Fibroblast of skin of back (primary cell): ENCODE data around the gene ASB18. TPM values are rescaled to one million over a fixed set of nuclear protein-coding genes. Genes with fewer than 3 reads are reported as not detected.
A peak's percentile ranks its signal among the peaks of the same experiment; 100 is the strongest.
"Not testable (repeated sequence)": the region's sequence is repeated elsewhere in the genome, so short reads cannot be mapped to it uniquely, and the experiment has no call there.

Experiments
- DNase-seq: peaks from one replicate; pipeline ENCODE4 v3.0.0-alpha.2; 2013
- polyA plus RNA-seq, 2 experiments: library from polyadenylated mRNA; unstranded; fragments of 120-200 nt; gene quantifications; one replicate each; pipeline ENCODE4 v1.2.1, GENCODE V29; 2013; ENCODE audit not compliant: insufficient read length in 2 of 2

ASB18 gene, protein sequence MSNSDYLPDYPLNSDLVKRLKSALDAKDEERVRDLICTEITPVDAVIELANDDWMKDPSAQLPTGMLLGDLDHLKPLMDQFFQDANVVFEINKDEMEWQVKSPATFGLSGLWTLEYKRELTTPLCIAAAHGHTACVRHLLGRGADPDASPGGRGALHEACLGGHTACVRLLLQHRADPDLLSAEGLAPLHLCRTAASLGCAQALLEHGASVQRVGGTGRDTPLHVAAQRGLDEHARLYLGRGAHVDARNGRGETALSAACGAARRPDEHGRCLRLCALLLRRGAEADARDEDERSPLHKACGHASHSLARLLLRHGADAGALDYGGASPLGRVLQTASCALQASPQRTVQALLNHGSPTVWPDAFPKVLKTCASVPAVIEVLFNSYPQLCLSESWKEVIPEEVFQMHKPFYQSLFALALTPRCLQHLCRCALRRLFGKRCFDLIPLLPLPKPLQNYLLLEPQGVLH
- not detected for polyA plus RNA-seq (2013, experiment 1 of 2; ENCODE audit: insufficient read length)
- polyA plus RNA-seq (2013, experiment 2 of 2; ENCODE audit: insufficient read length), result not detected

DNA sequence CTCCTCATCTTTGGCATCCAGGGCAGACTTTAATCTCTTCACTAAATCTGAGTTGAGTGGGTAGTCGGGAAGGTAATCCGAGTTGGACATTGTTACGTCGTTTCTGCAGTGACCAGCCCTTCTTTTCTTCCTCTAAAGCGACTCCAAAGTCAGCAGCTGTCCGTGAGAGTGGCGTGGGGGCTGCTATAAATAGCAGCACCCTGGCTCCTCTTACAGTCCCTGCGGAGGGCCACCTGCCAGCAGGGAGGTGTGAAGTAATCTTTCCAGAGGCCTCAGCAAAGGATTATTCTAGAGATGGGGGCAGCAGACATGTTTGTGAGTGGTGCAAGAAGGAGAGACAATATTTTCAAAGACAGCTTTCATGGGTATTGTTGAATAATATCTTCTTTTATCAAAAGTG, at the start of gene ASB18:
ASB18 (minus strand) TSS at position 151 of the 400 bp plus-strand sequence; CDS start at position 90, 61 bp downstream.
- DNase-seq, result no peak

GRCh38 chr2:236311286-236311685, 47.1 kb upstream of the ASB18 start:
- no peak for DNase-seq

- peak; percentile 8 for DNase-seq
Measured at GRCh38 chr2:236309669-236310029, 45.4 kb upstream of the ASB18 start.

GRCh38 chr2:236308855-236309668, 44.9 kb upstream of the ASB18 start:
- DNase-seq, result no peak

DNA sequence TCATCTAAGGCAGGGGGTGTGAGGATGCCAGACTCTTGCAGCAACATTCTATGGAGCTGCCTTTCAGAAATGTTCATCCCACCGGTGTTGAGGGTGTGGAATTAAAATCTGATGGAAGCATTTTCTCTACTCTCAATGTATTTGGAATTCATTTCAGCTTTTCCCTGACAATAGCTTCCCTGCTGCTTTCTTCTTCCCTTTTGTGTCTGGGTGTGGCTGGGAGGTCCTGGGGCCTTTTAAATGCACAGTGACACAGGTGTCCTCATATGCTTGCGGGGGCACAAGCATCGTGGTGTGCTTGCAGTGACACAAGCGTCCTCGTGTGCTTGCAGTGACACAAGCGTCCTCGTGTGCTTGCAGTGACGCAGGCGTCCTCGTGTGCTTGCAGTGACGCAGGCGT, 43.4 kb upstream of the ASB18 start:
- DNase-seq, result no peak

DNA sequence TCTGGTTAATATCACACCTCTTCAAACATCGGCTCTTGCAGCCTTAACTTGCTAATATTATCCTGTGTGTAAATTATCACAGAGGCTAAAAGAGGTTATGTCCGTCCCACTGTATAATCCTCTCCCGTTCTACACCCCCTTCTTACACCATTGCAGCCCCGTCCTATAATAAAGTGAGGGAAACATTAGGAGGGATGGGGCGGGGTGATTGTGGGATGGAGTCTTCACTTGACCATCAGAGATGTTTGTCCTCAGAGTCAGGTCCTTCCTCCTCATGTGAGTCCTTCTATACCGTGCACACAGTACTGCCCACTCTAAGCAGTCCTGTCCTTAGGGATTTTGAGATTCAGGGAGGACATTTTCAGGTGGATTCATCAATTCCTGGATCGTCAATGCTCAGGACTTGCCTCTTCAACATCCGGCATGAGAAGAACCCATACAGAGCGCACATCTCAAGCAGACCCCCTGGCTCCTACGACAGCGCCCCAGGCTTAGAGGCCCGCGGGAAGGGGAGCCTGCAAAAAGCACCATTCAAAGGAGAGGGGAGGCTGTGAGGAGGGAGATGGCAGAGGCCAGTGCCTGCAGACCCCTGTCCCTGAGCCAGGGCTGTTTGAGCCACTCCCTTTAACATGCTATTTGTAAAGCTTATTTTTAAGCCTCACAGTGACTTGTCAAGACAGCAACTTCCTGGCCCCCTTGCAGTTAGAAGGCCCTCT, 42.8 kb upstream of the ASB18 start:
- DNase-seq, result no peak

- no peak for DNase-seq
Measured at GRCh38 chr2:236305964-236306605, 41.9 kb upstream of the ASB18 start.

- DNase-seq, result no peak
Measured at GRCh38 chr2:236305531-236305930, 41.3 kb upstream of the ASB18 start.

GRCh38 chr2:236303935-236304334, 39.7 kb upstream of the ASB18 start:
- DNase-seq, result no peak

DNA sequence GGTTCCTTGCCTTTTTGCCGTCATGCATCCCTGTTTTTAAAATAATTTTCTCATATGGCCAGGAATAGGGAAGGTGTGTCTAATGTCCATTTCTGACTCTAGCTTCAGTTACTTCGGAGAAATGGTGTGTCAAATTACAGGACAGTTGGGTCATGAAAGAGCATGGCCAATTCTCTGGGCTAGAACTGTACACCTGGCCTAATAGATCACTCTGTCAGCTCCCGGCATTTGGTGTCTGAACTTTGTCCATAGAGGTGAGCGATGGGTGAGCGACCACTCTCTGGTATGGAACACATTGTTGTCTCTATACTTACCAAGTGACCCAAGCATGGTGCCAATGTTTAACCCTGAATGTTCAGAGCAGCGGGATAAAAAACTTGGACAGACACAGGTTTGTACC, 38.3 kb upstream of the ASB18 start:
- DNase-seq, result no peak

- DNase-seq, result no peak
Measured at GRCh38 chr2:236298924-236299475, 34.8 kb upstream of the ASB18 start.

DNA sequence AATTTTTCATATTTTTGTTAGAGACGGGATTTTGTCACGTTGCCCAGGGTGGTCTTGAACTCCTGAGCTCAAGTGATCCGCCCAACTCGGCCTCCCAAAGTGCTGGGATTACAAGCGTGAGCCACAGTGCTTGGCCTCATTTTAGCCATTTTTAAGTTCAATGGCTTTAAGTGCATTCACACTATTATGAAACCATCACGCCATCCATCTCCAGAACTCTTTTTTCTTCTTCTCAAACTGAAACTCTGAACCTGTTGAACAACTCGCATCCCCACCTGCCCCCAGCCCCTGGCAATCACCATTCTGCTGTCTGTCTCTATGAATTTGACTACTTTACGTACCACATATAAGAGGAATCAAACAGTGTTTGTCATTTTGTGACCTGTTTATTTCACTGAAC, 31.3 kb upstream of the ASB18 start:
- no peak for DNase-seq

GRCh38 chr2:236294647-236295046, 30.4 kb upstream of the ASB18 start:
- no peak for DNase-seq

GRCh38 chr2:236293241-236293810, 29.1 kb upstream of the ASB18 start:
- no peak for DNase-seq

GRCh38 chr2:236291911-236292310, 27.7 kb upstream of the ASB18 start:
- DNase-seq, result no peak

- DNase-seq, result no peak
Measured at GRCh38 chr2:236291476-236291875, 27.3 kb upstream of the ASB18 start.

GRCh38 chr2:236290742-236291425, 26.7 kb upstream of the ASB18 start:
- no peak for DNase-seq

DNA sequence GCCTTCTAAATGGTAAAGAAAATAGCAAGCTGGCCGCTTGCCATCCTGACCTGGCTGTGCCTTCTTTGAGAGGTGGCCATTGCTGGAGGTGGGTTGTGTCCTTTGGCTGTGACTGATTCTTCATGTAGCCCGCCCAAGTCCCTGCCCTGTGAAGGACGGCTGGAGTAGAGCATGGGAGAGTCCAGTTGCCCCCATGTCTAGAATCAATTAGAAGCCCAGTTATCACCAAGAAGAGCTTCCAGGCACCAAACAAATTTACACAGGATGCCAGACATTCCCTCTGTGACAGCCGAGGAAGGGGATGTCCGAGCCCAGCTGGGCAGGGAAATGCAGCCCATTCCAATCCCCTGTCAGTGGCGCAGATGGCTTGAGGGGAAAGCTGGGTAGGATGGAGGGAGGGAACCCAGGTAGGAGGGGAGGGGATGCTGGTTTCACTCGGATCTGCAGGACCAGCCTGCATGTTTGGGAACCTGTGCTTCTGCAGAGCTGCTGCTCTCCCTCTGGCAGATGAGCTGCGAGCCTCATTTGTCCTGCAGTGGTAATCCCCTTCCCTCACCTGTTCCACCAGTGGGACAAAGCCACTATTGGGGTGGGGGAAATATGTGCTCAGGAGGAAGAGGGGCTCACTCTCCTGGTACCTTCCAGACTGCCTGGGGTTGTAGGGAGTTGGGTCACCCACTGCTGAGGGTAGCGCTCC, 25.7 kb upstream of the ASB18 start:
- DNase-seq, result no peak

DNA sequence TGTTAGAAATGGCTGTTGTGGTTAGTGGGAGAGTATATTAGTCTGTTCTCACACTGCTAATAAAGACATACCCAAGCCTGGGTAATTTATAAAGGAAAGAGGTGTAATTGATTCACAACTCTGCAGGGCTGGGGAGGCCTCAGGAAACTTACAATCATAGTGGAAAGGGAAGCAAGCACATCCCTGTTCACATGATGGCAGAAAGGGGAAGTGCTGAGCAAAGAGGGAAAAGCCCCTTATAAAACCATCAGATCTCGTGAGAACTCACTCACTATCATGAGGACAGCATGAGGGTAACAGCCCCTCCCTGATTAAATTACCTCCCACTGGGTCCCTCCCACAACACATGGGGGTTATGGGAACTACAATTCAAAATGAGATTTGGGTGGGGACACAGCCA, 24.2 kb upstream of the ASB18 start:
- DNase-seq, result not testable (repeated sequence)

- no peak for DNase-seq
Measured at GRCh38 chr2:236287656-236288055, 23.4 kb upstream of the ASB18 start.
